22Rv1 (cell line): ENCODE measurements around the gene CAMTA1.

Experiments used
- ZFX ChIP-seq: fragments of 450-650 bp; IDR thresholded peaks from 2 replicates; pipeline ENCODE4 v1.6.1; 2017; ENCODE audit warnings: antibody characterized with exemption, borderline replicate concordance
- TF ChIP-seq, protein P1 (sequence below): fragments of 450-650 bp; IDR thresholded peaks from 2 replicates; pipeline ENCODE4 v1.5.1; 2017; ENCODE audit warnings: mild to moderate bottlenecking

- TF ChIP-seq, protein P1, sequence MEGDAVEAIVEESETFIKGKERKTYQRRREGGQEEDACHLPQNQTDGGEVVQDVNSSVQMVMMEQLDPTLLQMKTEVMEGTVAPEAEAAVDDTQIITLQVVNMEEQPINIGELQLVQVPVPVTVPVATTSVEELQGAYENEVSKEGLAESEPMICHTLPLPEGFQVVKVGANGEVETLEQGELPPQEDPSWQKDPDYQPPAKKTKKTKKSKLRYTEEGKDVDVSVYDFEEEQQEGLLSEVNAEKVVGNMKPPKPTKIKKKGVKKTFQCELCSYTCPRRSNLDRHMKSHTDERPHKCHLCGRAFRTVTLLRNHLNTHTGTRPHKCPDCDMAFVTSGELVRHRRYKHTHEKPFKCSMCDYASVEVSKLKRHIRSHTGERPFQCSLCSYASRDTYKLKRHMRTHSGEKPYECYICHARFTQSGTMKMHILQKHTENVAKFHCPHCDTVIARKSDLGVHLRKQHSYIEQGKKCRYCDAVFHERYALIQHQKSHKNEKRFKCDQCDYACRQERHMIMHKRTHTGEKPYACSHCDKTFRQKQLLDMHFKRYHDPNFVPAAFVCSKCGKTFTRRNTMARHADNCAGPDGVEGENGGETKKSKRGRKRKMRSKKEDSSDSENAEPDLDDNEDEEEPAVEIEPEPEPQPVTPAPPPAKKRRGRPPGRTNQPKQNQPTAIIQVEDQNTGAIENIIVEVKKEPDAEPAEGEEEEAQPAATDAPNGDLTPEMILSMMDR: no peak
- TF ChIP-seq ZFX: no peak
Observed at GRCh38 chr1:7615138-7615537, 829.9 kb downstream of the CAMTA1 start.
